HFFc6 (cell line): ENCODE data around the gene ZNRF3. TPM values are rescaled to one million over a fixed set of nuclear protein-coding genes. Genes with fewer than 3 reads are reported as not detected.
A peak's percentile ranks its signal among the peaks of the same experiment; 100 is the strongest.

ENCODE experiments used
- DNase-seq: peaks from one replicate; pipeline ENCODE4 v3.0.0-alpha.2; 2018
- H3K27ac Mint-ChIP-seq: 2 replicates; pipeline ENCODE4 v1.8.0; 2020; ENCODE audit warnings: mild to moderate bottlenecking, mixed read lengths
- H3K27me3 Mint-ChIP-seq: 2 replicates; pipeline ENCODE4 v1.8.0; 2021; ENCODE audit warnings: mild to moderate bottlenecking, moderate library complexity, mixed read lengths; ENCODE audit not compliant: insufficient read depth
- H3K36me3 Mint-ChIP-seq: 2 replicates; pipeline ENCODE4 v1.8.0; 2021; ENCODE audit warnings: low read depth, mixed read lengths
- H3K4me1 Mint-ChIP-seq: 2 replicates; pipeline ENCODE4 v1.8.0; 2020; ENCODE audit warnings: low read depth, mixed read lengths
- H3K4me3 Mint-ChIP-seq: 2 replicates; pipeline ENCODE4 v1.8.0; 2020; ENCODE audit warnings: mild to moderate bottlenecking, moderate library complexity, mixed read lengths
- H3K9me3 Mint-ChIP-seq: 2 replicates; pipeline ENCODE4 v1.8.0; 2020; ENCODE audit warnings: mild to moderate bottlenecking, mixed read lengths
- total RNA-seq, 6 experiments: library from RNA; stranded (reverse); fragmentation: NEBNext Ultra II Directional; extraction: Animal tissue kit (Norgen Biotek cat#: 25700); gene quantifications; 2 replicates in 1 of 6; 3 replicates in 5 of 6; pipeline ENCODE4 v1.2.3, GENCODE V29; 2021
- TF ChIP-seq, protein P1 (sequence below): fragments of 200-600 bp; sonication (generic); IDR thresholded peaks from 2 replicates; pipeline ENCODE4 v1.5.0; 2021; ENCODE audit warnings: antibody characterized with exemption, mild to moderate bottlenecking

The ZNRF3 gene
- total RNA-seq, 6 experiments from 2014 or later = 3.3 to 4.7 (median 3.6) TPM

DNA sequence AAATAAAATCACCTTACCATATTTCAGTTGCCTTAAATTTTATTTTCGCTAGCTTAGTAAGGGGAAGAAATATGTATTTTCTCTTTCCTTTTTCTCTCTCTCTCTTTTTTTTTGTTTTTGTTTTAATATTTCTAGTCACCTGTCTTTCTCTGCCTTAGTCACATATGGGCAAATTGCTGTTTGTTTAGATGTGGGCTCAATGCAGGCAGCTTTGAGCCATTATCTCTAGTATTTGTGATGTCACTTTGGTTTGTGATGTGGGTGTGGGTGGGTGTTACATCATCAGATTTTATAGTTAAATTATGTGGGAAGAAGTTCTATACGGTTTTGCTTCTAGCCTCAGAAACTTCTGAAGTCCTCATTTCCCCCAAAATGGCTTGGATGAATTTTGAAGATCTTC, 178.4 kb downstream of the ZNRF3 start, which contains the start of gene C22orf31:
Gene C22orf31 (minus strand): TSS at position 59 of the 400 bp plus-strand sequence. CDS start 39 bp downstream, at position 20.
- H3K9me3 Mint-ChIP-seq = no peaks in the 10 kb centered on the region
- TF ChIP-seq, protein P1, sequence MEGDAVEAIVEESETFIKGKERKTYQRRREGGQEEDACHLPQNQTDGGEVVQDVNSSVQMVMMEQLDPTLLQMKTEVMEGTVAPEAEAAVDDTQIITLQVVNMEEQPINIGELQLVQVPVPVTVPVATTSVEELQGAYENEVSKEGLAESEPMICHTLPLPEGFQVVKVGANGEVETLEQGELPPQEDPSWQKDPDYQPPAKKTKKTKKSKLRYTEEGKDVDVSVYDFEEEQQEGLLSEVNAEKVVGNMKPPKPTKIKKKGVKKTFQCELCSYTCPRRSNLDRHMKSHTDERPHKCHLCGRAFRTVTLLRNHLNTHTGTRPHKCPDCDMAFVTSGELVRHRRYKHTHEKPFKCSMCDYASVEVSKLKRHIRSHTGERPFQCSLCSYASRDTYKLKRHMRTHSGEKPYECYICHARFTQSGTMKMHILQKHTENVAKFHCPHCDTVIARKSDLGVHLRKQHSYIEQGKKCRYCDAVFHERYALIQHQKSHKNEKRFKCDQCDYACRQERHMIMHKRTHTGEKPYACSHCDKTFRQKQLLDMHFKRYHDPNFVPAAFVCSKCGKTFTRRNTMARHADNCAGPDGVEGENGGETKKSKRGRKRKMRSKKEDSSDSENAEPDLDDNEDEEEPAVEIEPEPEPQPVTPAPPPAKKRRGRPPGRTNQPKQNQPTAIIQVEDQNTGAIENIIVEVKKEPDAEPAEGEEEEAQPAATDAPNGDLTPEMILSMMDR = no peak
- H3K4me3 Mint-ChIP-seq = no peak within 1 kb of the TSS
- peaks cover 31% of the 10 kb centered on the region for H3K27me3 Mint-ChIP-seq
- H3K4me1 Mint-ChIP-seq = no peaks in the 10 kb centered on the region
- no peak within 1 kb of the TSS for H3K27ac Mint-ChIP-seq
- H3K36me3 Mint-ChIP-seq = no peaks in the 10 kb centered on the region
- DNase-seq = no peak

DNA sequence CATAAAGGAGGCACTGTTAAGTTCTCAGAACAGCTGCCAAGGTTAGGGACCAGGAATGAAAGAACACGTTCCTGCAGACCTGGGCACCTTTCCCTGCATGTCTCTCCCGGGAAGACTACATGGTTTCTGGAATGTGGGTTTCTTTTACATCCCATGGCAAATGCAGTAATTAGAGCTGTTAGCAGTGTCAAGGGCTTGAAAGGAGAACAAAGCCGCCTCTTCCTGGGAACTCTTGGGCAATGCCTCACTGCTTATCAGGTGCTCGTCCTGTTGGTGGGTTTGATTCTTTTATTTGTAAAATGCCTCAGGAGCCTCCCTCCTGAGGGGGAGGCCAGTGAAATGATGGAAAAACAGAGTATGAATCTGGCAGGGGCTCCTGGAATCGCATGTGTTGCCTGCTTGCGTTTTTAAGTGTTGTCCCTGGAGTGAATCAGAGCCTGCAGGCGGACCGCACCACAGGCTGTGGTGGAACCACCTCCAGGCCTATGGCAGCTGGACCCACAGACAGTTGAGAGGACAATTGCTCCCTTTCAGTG, 179.0 kb downstream of the ZNRF3 start:
- TF ChIP-seq, protein P1 = no peak
- Mint-ChIP-seq H3K27me3 (peaks cover 31% of the 10 kb centered on the region), H3K4me3 (no peak overlapping the region), H3K27ac (no peak overlapping the region), H3K9me3 (no peaks in the 10 kb centered on the region), H3K36me3 (no peaks in the 10 kb centered on the region), H3K4me1 (no peaks in the 10 kb centered on the region)
- no peak for DNase-seq

DNA sequence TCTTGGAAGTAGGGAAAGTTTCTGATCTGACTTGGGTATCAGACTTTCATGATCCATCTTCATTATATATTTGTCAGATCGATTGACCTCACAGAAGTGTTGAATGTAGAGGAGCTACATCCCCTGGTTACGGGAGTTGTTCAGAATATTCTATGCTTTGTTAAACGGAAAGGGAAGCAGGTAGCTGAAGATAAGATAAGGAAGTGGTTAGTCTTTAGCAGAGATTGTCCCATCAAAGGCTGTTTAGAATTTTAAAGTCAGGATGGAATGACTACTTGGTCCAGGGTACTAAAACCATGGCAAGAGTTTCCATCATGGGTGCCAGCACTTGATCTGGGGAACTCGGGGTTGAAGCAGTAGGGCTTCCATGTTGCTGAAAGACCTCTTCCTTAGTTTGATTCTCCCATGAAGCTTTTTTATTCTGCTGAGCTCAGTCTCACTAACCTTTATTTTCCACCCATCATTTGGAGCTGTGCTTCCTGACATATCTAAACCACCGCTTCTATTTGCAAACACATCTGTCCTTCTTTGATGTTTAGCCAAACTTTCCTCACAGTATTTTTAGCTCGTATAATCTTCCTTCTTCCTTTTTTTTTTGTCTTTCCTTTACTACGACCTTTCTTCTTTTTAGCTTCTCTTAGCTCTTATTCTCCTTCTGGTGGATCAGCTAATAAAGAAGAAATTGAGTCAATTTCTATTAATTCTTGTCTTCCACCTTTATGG, 182.3 kb downstream of the ZNRF3 start:
- no peaks in the 10 kb centered on the region for H3K9me3 Mint-ChIP-seq

DNA sequence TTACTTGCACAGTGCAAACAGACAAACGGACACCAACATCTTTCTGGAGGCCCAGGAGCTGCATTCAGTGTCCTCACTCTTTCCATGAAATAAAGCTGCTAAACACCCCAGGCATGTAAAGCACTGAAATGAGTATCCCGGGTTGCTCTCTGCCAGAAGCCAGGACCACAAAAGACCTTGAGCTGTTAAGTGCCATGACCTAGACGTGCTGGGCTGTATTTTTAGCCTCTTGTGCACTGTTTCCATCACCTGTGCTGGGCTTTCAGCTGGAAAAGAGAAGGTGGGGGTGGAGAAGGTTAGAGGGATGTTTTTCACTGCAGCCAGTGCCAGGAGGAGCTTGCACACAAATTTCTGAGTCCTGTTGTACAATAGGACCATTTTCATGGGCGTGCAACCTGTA, 186.1 kb downstream of the ZNRF3 start:
- TF ChIP-seq, protein P1 = no peak
- H3K27ac Mint-ChIP-seq = no peak overlapping the region
- no peaks in the 10 kb centered on the region for H3K36me3 Mint-ChIP-seq
- no peak for DNase-seq
- H3K9me3 Mint-ChIP-seq = no peaks in the 10 kb centered on the region
- no peaks in the 10 kb centered on the region; the same call in 1 of the 2 replicates for H3K4me1 Mint-ChIP-seq
- H3K4me3 Mint-ChIP-seq = no peak overlapping the region
- peaks cover 35% of the 10 kb centered on the region for H3K27me3 Mint-ChIP-seq

More for the DNA sequence above, 182.3 kb downstream of the ZNRF3 start:
- no peaks in the 10 kb centered on the region for H3K4me1 Mint-ChIP-seq
- H3K27me3 Mint-ChIP-seq = peaks cover 42% of the 10 kb centered on the region
- DNase-seq = no peak
- no peak overlapping the region for H3K4me3 Mint-ChIP-seq
- TF ChIP-seq, protein P1 = no peak
- no peaks in the 10 kb centered on the region for H3K36me3 Mint-ChIP-seq
- H3K27ac Mint-ChIP-seq = no peak overlapping the region

DNA sequence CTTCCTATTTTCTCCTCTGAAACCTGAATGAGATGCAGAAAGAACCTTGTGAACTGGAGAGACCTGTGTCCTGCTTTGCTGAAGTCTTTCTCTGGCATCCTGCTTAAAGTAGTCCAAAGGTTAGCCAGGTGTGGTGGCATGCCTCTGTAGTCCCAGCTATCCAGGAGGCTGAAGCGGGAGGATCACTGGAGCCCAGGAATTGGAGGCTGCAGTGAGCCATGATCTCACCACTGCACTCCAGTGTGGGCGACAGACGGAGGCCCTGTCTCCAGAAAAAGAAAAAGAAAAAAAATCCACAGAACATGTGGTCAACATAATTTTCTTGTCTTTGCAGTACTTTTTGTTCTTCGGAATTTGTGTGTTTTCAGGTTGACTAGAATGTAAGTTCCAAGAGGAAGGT, 187.1 kb downstream of the ZNRF3 start:
- Mint-ChIP-seq H3K36me3 (no peaks in the 10 kb centered on the region), H3K9me3 (no peaks in the 10 kb centered on the region), H3K27me3 (peaks cover 36% of the 10 kb centered on the region), H3K4me1 (no peaks in the 10 kb centered on the region; the same call in 1 of the 2 replicates), H3K4me3 (peak overlapping the region; percentile 79; the same call in 1 of the 2 replicates), H3K27ac (no peak overlapping the region)
- no peak for DNase-seq
- TF ChIP-seq, protein P1 = no peak
